NOMO-1 treated with DMSO at 0.1 percent for 48 hours (cell line): Measurements from ENCODE around the gene LYL1.

Source experiments
- DNase-seq: peaks from one replicate; lab custom pipeline; 2025; ENCODE audit not compliant: unreplicated experiment; lab: John Stamatoyannopoulos, UW

Gene LYL1

GRCh38 chr19:13130886-13131490 lies 28.3 kb upstream of the LYL1 start:
- no peak for DNase-seq

GRCh38 chr19:13129384-13129783 lies 26.7 kb upstream of the LYL1 start:
- no peak for DNase-seq

- no peak for DNase-seq
These were observed 25.9 kb upstream of the LYL1 start for GRCh38 chr19:13128583-13128982.

GRCh38 chr19:13127811-13128575 lies 25.3 kb upstream of the LYL1 start:
- no peak for DNase-seq

GRCh38 chr19:13127051-13127450 lies 24.4 kb upstream of the LYL1 start:
- DNase-seq: no peak

GRCh38 chr19:13122980-13123957 lies 20.6 kb upstream of the LYL1 start:
- DNase-seq: no peak

- DNase-seq: no peak
These were observed 19.7 kb upstream of the LYL1 start for GRCh38 chr19:13122275-13122878.

- DNase-seq: no peak
These were observed 19.1 kb upstream of the LYL1 start for GRCh38 chr19:13121551-13122274.

GRCh38 chr19:13120817-13121216 lies 18.2 kb upstream of the LYL1 start:
- no peak for DNase-seq

- no peak for DNase-seq
These were observed 17.4 kb upstream of the LYL1 start for GRCh38 chr19:13120031-13120430.

GRCh38 chr19:13119627-13120026 lies 17.0 kb upstream of the LYL1 start:
- no peak for DNase-seq

- no peak for DNase-seq
These were observed 16.0 kb upstream of the LYL1 start for GRCh38 chr19:13118424-13119193.

- DNase-seq: peak; percentile 88
These were observed 15.2 kb upstream of the LYL1 start, which contains the start of gene NACC1 for GRCh38 chr19:13117772-13118423. NACC1 (plus strand) TSS chr19:13118264; CDS start chr19:13135208, 16,944 bp downstream.

- DNase-seq: peak; percentile 29
These were observed 14.6 kb upstream of the LYL1 start for GRCh38 chr19:13117176-13117771.

- peak; percentile 92 for DNase-seq
These were observed 13.9 kb upstream of the LYL1 start, which contains the start of gene TRMT1 for GRCh38 chr19:13116282-13117175. TRMT1 (minus strand) TSS chr19:13116740; CDS start chr19:13116399, 341 bp downstream.

GRCh38 chr19:13115936-13116281 lies 13.3 kb upstream of the LYL1 start:
- DNase-seq: no peak

- no peak for DNase-seq
These were observed 9.9 kb upstream of the LYL1 start for GRCh38 chr19:13112555-13112954.
